A549 (cell line): ENCODE measurements around the gene ABCA13. TPM values are rescaled to one million over a fixed set of nuclear protein-coding genes. Genes with fewer than 3 reads are reported as not detected.

ENCODE experiments used
- ATAC-seq, 2 experiments: fragments of 200-7000 bp in 1 of 2; fragments of >200 bp in 1 of 2; cut with Nextera tagmentation in 1 of 2; cut with Tn5 transposase in 1 of 2; 3 replicates each; pipeline versions ENCODE4 v1.8.0 to v1.9.1; 2018 to 2020; ENCODE audit warnings: mild to moderate bottlenecking in 1 of 2, moderate library complexity in 1 of 2
- CTCF ChIA-PET: fragments of 300-600 bp; sonication (Branson Sonifier 250); formaldehyde crosslinking; extraction: SDS; loops from one replicate; lab custom pipeline; 2021; ENCODE audit warnings: antibody characterized with exemption, inconsistent platforms; lab: Yijun Ruan, JAX
- POLR2A ChIA-PET: fragments of 350-600 bp; formaldehyde crosslinking; extraction: SDS; loops from one replicate; lab custom pipeline; 2021; ENCODE audit warnings: antibody characterized with exemption, inconsistent platforms; lab: Yijun Ruan, JAX
- DNase-seq, 2 experiments: peaks; one replicate each; pipeline versions ENCODE4 v3.0.0 to v3.0.0-alpha.2; 2011 to 2016; ENCODE audit warnings: low read depth in 1 of 2, low spot score in 1 of 2
- FAIRE-seq: peaks from 2 replicates; lab custom pipeline; 2011; peaks lifted over from hg19 to GRCh38; lab: Jason Lieb, UNC
- H3K27ac ChIP-seq, 2 experiments: fragments of >200 bp; sonication (Bioruptor Twin); formaldehyde crosslinking; 3 replicates each; pipeline ENCODE4 v1.5.1; 2016 to 2017
- H3K4me1 ChIP-seq: fragments of >200 bp; sonication (Bioruptor Twin); formaldehyde crosslinking; 3 replicates; pipeline ENCODE4 v1.6.1; 2016
- H3K4me2 ChIP-seq: fragments of >200 bp; sonication (Bioruptor Twin); formaldehyde crosslinking; 3 replicates; pipeline ENCODE4 v1.6.1; 2016
- H3K4me3 ChIP-seq: fragments of >200 bp; sonication (Bioruptor Twin); formaldehyde crosslinking; 3 replicates; pipeline ENCODE4 v1.5.1; 2016
- H3K9me3 ChIP-seq: fragments of >200 bp; sonication (Bioruptor Twin); formaldehyde crosslinking; 3 replicates; pipeline ENCODE4 v1.6.1; 2016
- ATOH8 ChIP-seq: fragments of 250-450 bp; sonication (Bioruptor Pico); IDR thresholded peaks from 2 replicates; pipeline ENCODE4 v1.5.0; 2020; ENCODE audit warnings: low read depth, mild to moderate bottlenecking, moderate library complexity
- CBX8 ChIP-seq: fragments of 200-600 bp; sonication (generic); IDR thresholded peaks from 2 replicates; pipeline ENCODE4 v1.6.1; 2016
- CHD2 ChIP-seq: fragments of 150-350 bp; IDR thresholded peaks from 2 replicates; pipeline ENCODE4 v1.6.1; 2014; ENCODE audit warnings: low read length; ENCODE audit not compliant: partially characterized antibody
- E2F6 ChIP-seq: IDR thresholded peaks from 2 replicates; pipeline ENCODE4 v1.6.1; 2012; ENCODE audit warnings: low read depth, borderline replicate concordance
- EHF ChIP-seq: fragments of 250-450 bp; sonication (Bioruptor Pico); IDR thresholded peaks from 2 replicates; pipeline ENCODE4 v1.5.0; 2020; ENCODE audit warnings: mild to moderate bottlenecking
- EHMT2 ChIP-seq: fragments of 200-600 bp; sonication (generic); IDR thresholded peaks from 2 replicates; pipeline ENCODE4 v1.6.1; 2016; ENCODE audit warnings: antibody characterized with exemption, low read depth, mild to moderate bottlenecking, moderate library complexity
- ELK1 ChIP-seq: fragments of 150-350 bp; IDR thresholded peaks from 2 replicates; pipeline ENCODE4 v1.6.1; 2014; ENCODE audit warnings: low read depth, mild to moderate bottlenecking, low read length
- FOSL2 ChIP-seq, 2 experiments: fragments of 450-650 bp in 1 of 2; fragments of >200 bp in 1 of 2; sonication (Bioruptor Twin) in 1 of 2; formaldehyde crosslinking; IDR thresholded peaks; 2 replicates each; pipeline versions ENCODE4 v1.5.0 to v1.6.1; 2016 to 2020; ENCODE audit warnings: mild to moderate bottlenecking in 1 of 2, moderate library complexity in 1 of 2
- FOXS1 ChIP-seq: fragments of 250-450 bp; sonication (Bioruptor Pico); IDR thresholded peaks from 2 replicates; pipeline ENCODE4 v1.5.0; 2020; ENCODE audit warnings: mild to moderate bottlenecking, moderate library complexity
- HEYL ChIP-seq: fragments of 250-450 bp; sonication (Bioruptor Pico); IDR thresholded peaks from 2 replicates; pipeline ENCODE4 v1.8.0; 2021; ENCODE audit warnings: mild to moderate bottlenecking, moderate library complexity
- HOXB13 ChIP-seq: fragments of 250-450 bp; sonication (Bioruptor Pico); IDR thresholded peaks from 2 replicates; pipeline ENCODE4 v1.5.0; 2020; ENCODE audit warnings: low read depth, mild to moderate bottlenecking, moderate library complexity
- HOXB5 ChIP-seq: fragments of 250-450 bp; sonication (Bioruptor Pico); IDR thresholded peaks from 2 replicates; pipeline ENCODE4 v1.5.0; 2020; ENCODE audit warnings: mild to moderate bottlenecking, moderate library complexity
- JUN ChIP-seq, 2 experiments: fragments of >200 bp; sonication (Bioruptor Twin); formaldehyde crosslinking; IDR thresholded peaks; 2 replicates in 1 of 2; 3 replicates in 1 of 2; pipeline ENCODE4 v1.6.1; 2016 to 2017
- KDM1A ChIP-seq: fragments of 200-600 bp; sonication (generic); IDR thresholded peaks from 2 replicates; pipeline ENCODE4 v1.6.1; 2016; ENCODE audit warnings: low read depth, mild to moderate bottlenecking
- MAFK ChIP-seq: fragments of 450-650 bp; IDR thresholded peaks from 2 replicates; pipeline ENCODE4 v1.6.1; 2014; ENCODE audit not compliant: partially characterized antibody
- MAZ ChIP-seq: fragments of 150-350 bp; IDR thresholded peaks from 2 replicates; pipeline ENCODE4 v1.6.1; 2014; ENCODE audit warnings: antibody characterized with exemption, low read depth, low read length, borderline replicate concordance
- POLR2AphosphoS2 ChIP-seq: conservative IDR thresholded peaks from 2 replicates; pipeline ENCODE4 v1.6.1; 2012; ENCODE audit warnings: low read length, improper control_type of control experiment, inconsistent platforms
- RFX5 ChIP-seq: fragments of 450-650 bp; IDR thresholded peaks from 2 replicates; pipeline ENCODE4 v1.7.1; 2014; ENCODE audit warnings: antibody characterized with exemption, mild to moderate bottlenecking, moderate library complexity
- TP53 ChIP-seq: fragments of 250-450 bp; sonication (Bioruptor Pico); IDR thresholded peaks from 2 replicates; pipeline ENCODE4 v1.5.0; 2021; ENCODE audit warnings: mild to moderate bottlenecking, moderate library complexity
- ZSCAN20 ChIP-seq: fragments of 250-450 bp; sonication (Bioruptor Pico); IDR thresholded peaks from 2 replicates; pipeline ENCODE4 v1.8.0; 2022; ENCODE audit warnings: mild to moderate bottlenecking, moderate library complexity
- WGBS: methylation state at CpG from one replicate; pipeline ENCODE4 v1.1.6; 2017; ENCODE audit errors: missing lambda C conversion rate; 5-methylcytosine and 5-hydroxymethylcytosine counted together
- polyA plus RNA-seq, 4 experiments: library from polyadenylated mRNA; depleted of rRNA in 3 of 4; stranded (reverse); fragments of >200 nt; fragmentation: RNase III in 1 of 4; extraction: RNeasy Plus Mini Kit Qiagen cat#74134 plus additional on column Dnase treatment in 1 of 4; gene quantifications; 2 replicates in 3 of 4; 3 replicates in 1 of 4; pipeline ENCODE4 v1.2.3, GENCODE V29; 2011 to 2017

ABCA13 gene
- polyA plus RNA-seq, 2 of the 4 experiments (the other 2 are of a cell fraction), result 0.01 TPM; not detected in 1

GRCh38 chr7:48502021-48502420 is 330.8 kb downstream of the ABCA13 start (continued):
- TF ChIP-seq E2F6, result no peak
- TF ChIP-seq EHMT2, result no peak
- no peak for TF ChIP-seq ATOH8 (CRISPR knock-in tag)
- no peak for TF ChIP-seq TP53 (CRISPR knock-in tag)
- TF ChIP-seq POLR2AphosphoS2, result no peak
- TF ChIP-seq FOXS1 (CRISPR knock-in tag), result no peak
- no peak for TF ChIP-seq MAZ
- TF ChIP-seq EHF (CRISPR knock-in tag), result no peak
- TF ChIP-seq CHD2, result no peak
- TF ChIP-seq ZSCAN20 (CRISPR knock-in tag), result no peak

GRCh38 chr7:48505051-48505450 is 333.8 kb downstream of the ABCA13 start:
- no peak overlapping the region for H3K27ac ChIP-seq
- no peak for DNase-seq
- FAIRE-seq, result no peak
- TF ChIP-seq RFX5 (no peak), ELK1 (no peak), KDM1A (no peak), CBX8 (no peak), JUN (IDR thresholded peaks at IDR 0.05) (no peak), HOXB13 (CRISPR knock-in tag) (no peak), HEYL (CRISPR knock-in tag) (no peak), HOXB5 (CRISPR knock-in tag) (no peak), EHMT2 (no peak), FOSL2 (IDR thresholded peaks at IDR 0.05) (no peak), FOSL2 (CRISPR knock-in tag; IDR thresholded peaks at IDR 0.05) (no peak)
- TF ChIP-seq, all 56 proteins: peak for 0
- WGBS, result 29% methylated on average over 6 of the region's 6 CpGs
- Histone ChIP-seq H3K4me3 (no peak overlapping the region), H3K9me3 (no peaks in the 10 kb centered on the region), H3K4me1 (no peaks in the 10 kb centered on the region), H3K4me2 (no peak overlapping the region)
- ATAC-seq, result no peak
- ChIA-PET CTCF (no interaction called here), POLR2A (no interaction called here)

- POLR2A ChIA-PET, result no interaction called here
- Histone ChIP-seq H3K27ac (no peak overlapping the region), H3K4me3 (no peak overlapping the region), H3K4me1 (no peaks in the 10 kb centered on the region), H3K4me2 (no peak overlapping the region), H3K9me3 (no peaks in the 10 kb centered on the region)
- no peak for ATAC-seq
- FAIRE-seq, result no peak
- no peak for TF ChIP-seq ELK1
- TF ChIP-seq ZSCAN20 (CRISPR knock-in tag), result no peak
- TF ChIP-seq TP53 (CRISPR knock-in tag), result no peak
- no peak for TF ChIP-seq EHF (CRISPR knock-in tag)
- TF ChIP-seq MAFK, result no peak
- no peak for TF ChIP-seq EHMT2
- CTCF ChIA-PET, result no interaction called here
- DNase-seq, result no peak
- WGBS, result 5% methylated on average over 4 of the region's 4 CpGs
Measured at GRCh38 chr7:48505466-48505865, 334.2 kb downstream of the ABCA13 start.
